ENCODE data around the gene APOBEC3A.
"Not testable (repeated sequence)": the region's sequence is repeated elsewhere in the genome, so short reads cannot be mapped to it uniquely, and the experiment has no call there.

DNA sequence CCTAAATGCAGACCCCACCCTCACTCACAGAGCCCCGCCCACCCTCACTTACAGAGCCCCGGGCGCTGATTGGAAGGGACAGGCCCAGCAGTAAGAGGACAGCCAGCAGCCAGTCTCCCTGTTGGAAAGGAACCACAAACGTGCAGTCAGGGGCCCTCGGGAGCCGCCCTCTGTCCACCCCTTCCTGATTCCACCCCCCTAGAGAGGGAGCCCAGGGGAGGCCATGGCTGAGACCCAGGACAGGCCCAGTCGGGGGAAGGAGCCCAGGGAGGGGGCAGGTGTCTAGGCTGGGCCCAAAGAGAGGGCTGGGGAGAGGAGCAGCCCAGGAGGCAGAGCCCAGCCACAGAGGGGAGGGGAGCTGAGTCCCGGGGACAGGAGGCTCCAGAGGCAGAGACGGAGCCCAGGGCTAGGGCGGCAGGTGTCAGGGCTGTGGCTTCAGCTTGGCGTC, 5.9 kb downstream of the APOBEC3A start:
- TF ChIP-seq POLR2A, CTCF (IDR thresholded peaks at IDR 0.05): not testable (repeated sequence)
